ENCODE measurements around the gene C9orf43.

C9orf43 gene

DNA sequence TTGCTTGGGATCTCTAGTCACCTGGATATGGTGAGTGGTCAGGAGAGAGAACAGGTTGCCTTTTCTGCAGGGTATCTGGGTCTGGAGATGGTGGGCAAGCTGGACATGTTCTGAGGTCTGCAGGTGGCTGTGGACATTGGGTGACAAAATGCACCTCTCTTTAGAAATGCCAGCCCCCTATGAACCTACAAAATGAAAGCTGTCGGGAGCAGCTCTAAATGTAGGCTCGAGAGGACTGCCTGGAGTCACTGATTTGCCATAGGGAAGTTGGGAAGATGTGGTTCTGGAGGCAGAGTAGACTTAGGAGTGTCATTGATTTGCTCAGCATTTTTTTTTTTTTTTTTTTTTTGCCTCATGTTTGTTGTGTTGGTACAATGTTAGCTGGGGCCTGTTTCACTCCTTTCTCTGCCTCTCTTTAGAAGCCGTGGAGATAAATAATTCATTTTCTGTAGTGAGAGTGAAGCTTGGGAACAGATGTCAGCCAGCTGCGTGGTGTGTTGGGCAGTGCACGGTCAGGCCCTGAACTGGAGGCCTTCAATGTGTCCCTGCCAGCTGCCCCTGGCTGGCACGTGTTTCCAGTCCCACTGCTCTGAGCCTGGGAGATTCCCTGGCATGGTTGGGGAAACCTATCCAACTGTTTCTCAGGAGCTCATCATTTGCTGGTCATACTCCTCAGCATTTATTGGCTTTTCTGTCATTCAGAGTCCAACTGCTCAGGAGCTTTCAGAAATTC is 58.3 kb downstream of the C9orf43 start:
- no peak for DNase-seq

DNA sequence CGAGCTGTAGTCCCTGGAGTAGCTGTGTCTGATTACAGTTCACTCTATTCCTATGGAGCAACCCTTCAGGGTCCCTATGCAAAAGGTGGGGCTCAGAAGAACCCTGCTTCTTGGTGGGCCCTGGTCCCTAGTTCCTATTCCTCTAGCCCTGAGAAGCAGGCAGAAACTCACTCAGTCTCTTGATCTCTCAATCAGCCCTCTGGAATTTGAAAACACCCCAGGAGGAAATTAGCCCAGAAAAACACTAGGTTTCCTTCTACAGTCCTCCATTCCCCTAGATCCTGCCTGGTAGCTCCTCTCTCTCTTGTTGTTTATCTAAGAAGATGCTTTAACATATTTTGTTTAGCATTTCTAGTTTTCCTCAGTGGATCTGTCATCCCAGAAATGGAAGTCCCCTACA is 60.6 kb downstream of the C9orf43 start:
- DNase-seq = no peak

DNA sequence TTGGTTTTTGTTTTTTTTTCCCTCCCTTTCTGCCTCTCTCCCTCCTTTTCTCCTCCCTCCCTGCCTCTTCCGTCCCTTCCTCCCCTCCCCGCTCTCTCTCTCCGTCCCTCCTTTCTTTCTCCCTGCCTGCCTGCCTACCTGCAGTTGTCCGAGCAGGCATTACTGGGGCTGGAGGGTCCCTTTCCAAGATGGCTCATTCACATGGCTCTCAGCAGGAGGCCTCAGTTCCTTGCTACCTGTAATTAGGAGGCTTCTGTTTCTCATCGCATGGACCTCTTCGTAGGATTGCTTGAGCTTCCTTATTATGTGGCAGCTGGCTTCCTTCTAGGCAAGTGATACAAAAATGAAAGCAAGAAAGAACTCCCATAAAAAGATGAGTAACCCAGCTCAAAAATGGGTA is 61.0 kb downstream of the C9orf43 start:
- no peak for DNase-seq

DNA sequence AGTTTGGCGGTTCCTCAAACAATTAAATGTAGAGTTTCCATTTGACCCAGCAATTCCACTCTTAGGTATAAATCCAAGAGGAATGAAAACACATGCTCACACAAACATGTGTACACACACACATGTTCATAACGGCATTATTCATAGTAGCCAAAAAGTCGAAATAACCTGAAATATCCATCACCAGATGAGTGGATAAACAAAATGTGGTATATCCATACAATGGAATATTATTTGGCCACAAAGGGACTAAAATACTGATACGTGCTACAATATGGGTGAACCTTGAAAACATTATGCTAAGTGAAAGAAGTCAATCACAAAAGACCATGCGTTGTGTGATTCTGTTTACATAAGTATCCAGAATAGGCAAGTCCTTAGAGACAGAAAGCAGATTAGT is 61.7 kb downstream of the C9orf43 start:
- no peak for DNase-seq

DNA sequence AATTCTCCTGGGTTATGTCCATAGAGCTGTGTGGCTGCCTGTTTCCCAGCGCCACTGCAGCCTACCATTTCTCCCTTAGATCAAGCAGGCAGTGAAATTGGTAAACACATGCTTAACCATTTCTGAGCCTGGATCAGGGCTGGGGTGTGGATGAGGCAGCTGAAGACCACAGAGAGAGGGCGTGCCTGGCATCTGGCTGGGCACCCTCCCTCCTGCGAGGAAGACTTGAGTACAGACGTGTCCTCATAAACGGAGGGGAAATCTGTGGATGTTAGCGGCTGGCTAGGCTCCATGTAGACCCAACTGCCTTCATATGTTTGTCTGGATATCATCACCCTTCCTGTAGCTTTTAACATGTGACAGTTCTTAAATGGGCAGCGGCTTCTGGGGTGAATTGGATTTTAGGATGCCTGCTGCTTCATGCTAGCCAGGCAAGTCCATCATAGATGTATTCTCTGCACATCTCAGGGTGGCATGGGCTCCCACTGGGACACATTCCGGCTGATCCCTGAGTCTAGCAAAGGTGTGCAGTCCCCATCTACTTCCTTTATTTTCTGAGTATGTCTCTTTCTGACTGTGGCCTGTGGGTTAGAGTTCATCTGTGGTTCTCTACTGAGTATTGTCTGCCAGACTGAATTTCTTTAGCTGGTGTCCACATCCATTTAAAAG is 63.9 kb downstream of the C9orf43 start:
- no peak for DNase-seq

DNA sequence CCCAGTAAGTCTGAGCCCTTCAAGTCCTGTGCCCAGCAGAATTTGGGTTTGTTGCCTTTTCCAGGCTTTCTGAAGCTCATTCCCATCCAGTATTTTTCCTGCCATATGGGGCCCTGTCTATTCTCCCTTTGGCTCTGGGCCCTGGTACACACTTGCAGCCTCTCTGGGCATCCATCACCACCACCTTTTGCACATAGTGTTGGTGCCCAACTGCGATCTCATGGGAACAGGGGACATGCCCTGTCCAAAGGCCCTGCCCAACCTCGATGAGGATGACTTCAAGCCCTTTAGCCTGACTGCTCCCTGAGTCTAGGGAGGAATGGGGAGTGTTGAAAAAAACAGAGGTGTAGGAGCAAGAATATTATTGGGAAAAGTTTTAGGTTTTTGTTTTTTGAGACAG is 64.5 kb downstream of the C9orf43 start:
- DNase-seq = no peak

DNA sequence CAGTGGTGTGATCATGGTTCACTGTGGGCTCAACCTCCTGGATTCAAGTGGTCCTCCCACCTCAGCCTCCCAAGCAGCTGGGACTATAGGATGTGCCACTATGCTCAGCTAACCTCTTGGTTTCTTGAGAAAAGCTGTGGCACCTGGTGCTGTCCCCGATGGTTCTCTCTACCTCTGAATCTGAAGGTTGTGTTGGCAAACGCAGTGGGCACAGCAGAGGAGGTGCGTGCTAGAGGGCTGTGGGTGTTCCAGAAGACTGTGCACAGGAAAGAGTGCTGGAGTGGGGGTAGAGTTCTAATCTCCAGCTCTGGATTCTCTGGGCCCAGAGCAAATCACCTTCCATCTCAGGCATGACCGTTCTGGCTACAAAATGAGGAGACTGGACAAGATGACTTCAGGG is 65.4 kb downstream of the C9orf43 start:
- no peak for DNase-seq

DNA sequence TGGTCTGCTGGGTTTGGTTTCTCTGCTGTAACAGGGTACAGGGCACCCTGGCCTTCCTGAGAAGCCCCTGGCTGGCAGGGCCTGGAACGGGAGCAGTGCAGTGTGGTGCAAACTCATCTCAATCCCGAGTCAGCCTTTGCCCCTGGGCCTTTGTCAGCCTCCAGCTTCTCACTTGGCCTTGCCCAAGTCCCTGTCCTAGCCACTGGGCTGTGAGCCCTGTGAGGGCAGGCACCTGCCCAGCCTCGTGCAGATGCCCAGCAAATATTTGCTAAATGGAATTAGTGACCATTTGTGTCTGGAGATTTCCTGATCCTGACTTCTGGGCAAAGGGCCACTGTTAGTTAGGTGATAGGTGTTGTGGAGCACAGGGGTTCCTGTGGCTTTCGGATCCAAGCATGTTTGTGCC is 66.0 kb downstream of the C9orf43 start:
- DNase-seq = no peak

DNA sequence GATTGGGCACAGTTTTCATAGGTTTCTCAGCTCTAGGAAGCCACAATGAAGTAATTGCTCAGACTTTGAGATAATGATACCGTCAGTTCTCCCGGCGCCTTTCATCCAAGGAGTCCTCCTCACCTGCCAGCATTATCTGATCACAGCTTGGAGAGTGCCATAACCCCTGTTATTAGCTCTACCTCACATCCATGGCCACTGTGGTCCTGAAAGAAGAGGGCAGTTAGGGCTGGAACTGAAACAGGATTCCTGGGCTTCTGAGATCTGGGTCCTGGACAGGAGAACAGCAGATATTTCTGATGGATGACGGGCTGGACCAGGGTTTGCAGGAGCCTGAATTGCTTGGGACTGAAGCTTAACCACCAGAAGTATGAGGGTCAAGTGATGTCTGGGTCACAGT is 66.5 kb downstream of the C9orf43 start:
- no peak for DNase-seq

DNA sequence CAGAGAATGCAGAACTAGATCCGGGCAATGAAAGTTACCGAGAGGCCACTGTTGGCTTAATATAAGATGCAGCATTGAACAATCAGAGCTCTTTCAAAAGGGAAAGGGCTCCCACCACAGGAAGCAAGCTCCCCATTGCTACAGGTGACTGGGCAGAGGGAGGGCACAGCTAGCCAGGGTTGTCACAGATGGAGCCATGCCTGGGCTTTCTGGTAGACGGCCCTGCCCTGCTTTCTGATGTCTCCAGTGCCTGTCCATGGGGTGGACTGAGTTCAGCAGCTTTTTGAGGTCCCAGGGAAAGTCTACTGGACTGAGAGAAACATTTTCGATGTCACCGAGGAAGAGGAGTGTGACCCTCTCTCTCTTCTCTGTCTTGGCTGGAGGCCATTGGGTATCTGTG is 67.1 kb downstream of the C9orf43 start:
- no peak for DNase-seq

DNA sequence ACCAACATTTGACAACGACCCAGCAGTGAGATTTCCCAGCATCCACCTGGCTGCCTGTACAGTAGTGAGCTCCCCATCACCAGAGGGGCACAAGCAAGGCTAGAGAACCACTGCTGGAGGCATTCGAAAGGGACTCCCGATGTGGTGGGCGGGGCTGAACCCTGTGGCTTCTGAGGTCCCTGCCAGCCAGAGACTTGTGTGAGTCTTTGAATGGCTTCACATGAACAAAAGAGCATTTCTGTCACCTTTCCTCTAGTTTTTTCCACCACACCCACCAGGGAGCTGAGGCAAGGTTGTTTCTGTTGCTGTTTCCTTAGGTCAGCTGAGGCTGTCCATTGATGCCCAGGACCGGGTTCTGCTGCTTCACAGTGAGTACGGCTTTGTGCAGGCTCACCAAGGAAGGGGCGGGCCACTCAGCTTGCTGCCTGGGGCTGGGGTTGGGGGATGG is 68.7 kb downstream of the C9orf43 start:
- peak; percentile 5 for DNase-seq

Measured in activated CD4-positive, alpha-beta T cell treated with anti-CD3 and anti-CD28 coated beads, Interleukin-10, Interleukin-2, amounts not matched to agents 100 ng/mL and 50 ng/mL, durations not matched to agents 16 hours and 8 hours (primary cell).